ENCODE data around the gene CROCC2. TPM values are rescaled to one million over a fixed set of nuclear protein-coding genes. Genes with fewer than 3 reads are reported as not detected.

Gene CROCC2
- total and polyA plus RNA-seq, 10 of the 15 experiments (the other 5 are each of a cell fraction or from before 2014, with no cell fraction given): not detected

GRCh38 chr2:240948086-240948485, 42.0 kb downstream of the CROCC2 start:
- H3K27ac ChIP-seq (ENCODE audit: control insufficient read depth, insufficient read depth): no peak overlapping the region
- WGBS (ENCODE audit: insufficient coverage, insufficient replicate concordance, low lambda C conversion rate, missing lambda C conversion rate): 43% methylated on average over 8 of the region's 8 CpGs
- FAIRE-seq (no peak), DNase-seq (ENCODE audit: low read depth, low spot score) (no peak), ATAC-seq (no peak)
- in situ Hi-C loops (cut with MboI) (no loop called here), intact Hi-C loops (cut with micrococcal nuclease; ENCODE audit: unreplicated experiment) (no loop called here)
- no peaks in the 10 kb centered on the region for H3K79me2 ChIP-seq (ENCODE audit: control insufficient read depth, insufficient read depth, low read length)
- ChIA-PET POLR2A (no interaction called here), RAD21 (ENCODE audit: unreplicated experiment) (no interaction called here), SMC1A (ENCODE audit: uncharacterized antibody, unreplicated experiment) (no interaction called here), CTCF (interaction anchor here (1.4 kb wide), 1 partner anchor 33 kb away, joined by 3 read pairs; no protein-coding TSS in a partner anchor)
- no peak overlapping the region for H3K4me3 ChIP-seq
- no peak overlapping the region for H3K9ac ChIP-seq (ENCODE audit: control insufficient read depth, insufficient read depth, low read length)
- TF ChIP-seq NR2F1 (conservative IDR thresholded peaks at IDR 0.05) (no peak), IRF4 (IDR thresholded peaks at IDR 0.05; ENCODE audit: low read depth, low read length) (no peak), E2F8 (IDR thresholded peaks at IDR 0.05; ENCODE audit: low read depth, partially characterized antibody) (no peak), CHD2 (IDR thresholded peaks at IDR 0.05; ENCODE audit: borderline replicate concordance, low read depth, low read length) (no peak), KDM1A (IDR thresholded peaks at IDR 0.05; ENCODE audit: borderline replicate concordance) (no peak), BHLHE40 (IDR thresholded peaks at IDR 0.05; ENCODE audit: borderline replicate concordance in 1 of 2, low read depth in 2 of 2, low read length in 1 of 2) (no peak)
- no TSS peak for BruUV-seq (replicated peaks)
- H3K36me3 ChIP-seq (ENCODE audit: control insufficient read depth in 2 of 2, insufficient read depth in 2 of 2, low read length in 1 of 2): no peaks in the 10 kb centered on the region
- H3K27me3 ChIP-seq (replicated peaks in 1 of 2; ENCODE audit: control insufficient read depth in 2 of 2, insufficient read depth in 2 of 2, low read length in 1 of 2): no peaks in the 10 kb centered on the region; a peak in 2 of 4 replicates
- H3K9me3 ChIP-seq (replicated peaks; ENCODE audit: control insufficient read depth, insufficient read depth, low read length): no peaks in the 10 kb centered on the region
- H3K4me2 ChIP-seq (ENCODE audit: control insufficient read depth, insufficient read depth): no peak overlapping the region
- H2AFZ ChIP-seq (ENCODE audit: control insufficient read depth, low read depth, low read length): no peak overlapping the region
- H4K20me1 ChIP-seq (ENCODE audit: control insufficient read depth, insufficient read depth): no peaks in the 10 kb centered on the region
- no peaks in the 10 kb centered on the region for H3K4me1 ChIP-seq (ENCODE audit: control insufficient read depth, insufficient read depth, low read length)

Measured in GM12878 (cell line).